Middle frontal gyrus (tissue), 1 donor: Measurements from ENCODE around the gene ARRDC4.
A peak's percentile ranks its signal among the peaks of the same experiment; 100 is the strongest.

Source experiments
- DNase-seq: peaks from one replicate; pipeline ENCODE4 v3.0.0-alpha.2; 2015; ENCODE audit warnings: low spot score; ENCODE audit errors: extremely low spot score

Gene ARRDC4, protein sequence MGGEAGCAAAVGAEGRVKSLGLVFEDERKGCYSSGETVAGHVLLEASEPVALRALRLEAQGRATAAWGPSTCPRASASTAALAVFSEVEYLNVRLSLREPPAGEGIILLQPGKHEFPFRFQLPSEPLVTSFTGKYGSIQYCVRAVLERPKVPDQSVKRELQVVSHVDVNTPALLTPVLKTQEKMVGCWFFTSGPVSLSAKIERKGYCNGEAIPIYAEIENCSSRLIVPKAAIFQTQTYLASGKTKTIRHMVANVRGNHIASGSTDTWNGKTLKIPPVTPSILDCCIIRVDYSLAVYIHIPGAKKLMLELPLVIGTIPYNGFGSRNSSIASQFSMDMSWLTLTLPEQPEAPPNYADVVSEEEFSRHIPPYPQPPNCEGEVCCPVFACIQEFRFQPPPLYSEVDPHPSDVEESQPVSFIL

DNA sequence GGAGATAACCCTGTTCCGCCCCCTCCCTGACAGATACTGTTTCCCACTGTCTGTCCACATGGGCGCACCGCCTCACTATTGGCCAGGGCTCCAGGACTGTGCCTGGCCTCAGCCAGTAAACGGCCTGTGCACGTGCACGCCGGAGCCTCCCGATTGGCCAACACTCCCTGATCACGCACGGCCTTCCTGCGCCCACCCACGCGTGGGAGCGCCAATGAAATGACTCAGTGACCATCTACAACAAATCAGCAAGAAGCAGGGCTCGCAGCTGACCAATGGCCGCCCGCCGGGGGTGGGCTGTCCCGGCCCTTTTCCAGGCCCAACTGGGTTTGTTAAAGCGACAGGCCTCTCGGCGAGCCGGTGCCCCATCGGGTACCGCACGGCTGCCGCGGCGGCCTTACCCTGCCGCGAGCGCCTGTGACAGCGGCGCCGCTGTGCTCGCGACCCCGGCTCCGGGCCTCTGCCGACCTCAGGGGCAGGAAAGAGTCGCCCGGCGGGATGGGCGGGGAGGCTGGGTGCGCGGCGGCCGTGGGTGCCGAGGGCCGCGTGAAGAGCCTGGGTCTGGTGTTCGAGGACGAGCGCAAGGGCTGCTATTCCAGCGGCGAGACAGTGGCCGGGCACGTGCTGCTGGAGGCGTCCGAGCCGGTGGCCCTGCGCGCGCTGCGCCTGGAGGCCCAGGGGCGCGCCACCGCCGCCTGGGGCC is at the start of gene ARRDC4:
TSS of gene ARRDC4 (plus strand) at position 340 of the 703 bp plus-strand sequence. CDS start at position 499, 159 bp downstream.
- peak; percentile 99 for DNase-seq

DNA sequence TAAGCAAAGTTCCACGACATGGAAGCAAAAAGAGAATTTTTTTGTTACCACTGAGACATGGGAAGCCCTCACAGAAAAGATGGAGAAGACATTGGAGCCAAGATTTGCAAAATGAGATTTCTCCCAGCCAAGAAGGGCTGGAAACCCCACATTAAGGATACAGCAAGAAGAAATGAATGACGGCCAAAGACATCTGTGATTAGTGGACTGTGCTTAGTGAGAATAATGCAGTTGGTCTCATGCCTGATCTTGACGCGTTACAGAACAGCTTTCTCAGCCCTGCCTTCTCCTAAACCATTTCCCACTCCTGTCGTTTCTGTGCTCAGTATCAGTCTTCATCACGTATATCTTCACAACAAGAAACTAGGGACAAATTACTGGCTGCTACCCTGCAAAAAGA is 45.8 kb upstream of the ARRDC4 start:
- no peak for DNase-seq

DNA sequence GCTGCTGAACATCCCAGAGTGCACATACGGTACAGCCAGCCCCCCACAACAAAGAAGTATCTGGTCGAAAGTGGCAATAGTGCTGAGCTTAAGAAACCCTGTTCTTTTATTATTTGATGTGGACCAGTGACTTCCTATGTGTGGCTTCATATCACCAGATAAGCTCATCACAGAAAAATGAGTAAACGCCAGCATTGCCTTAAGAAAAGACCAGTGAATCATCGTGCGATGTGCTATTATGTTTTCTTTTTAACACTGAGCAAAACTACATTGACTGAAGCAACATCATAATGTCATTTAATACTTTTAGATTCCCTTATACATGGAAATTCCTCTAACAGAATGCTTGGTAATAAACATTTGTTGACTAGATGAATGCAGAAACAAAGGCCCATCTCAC is 45.2 kb upstream of the ARRDC4 start:
- no peak for DNase-seq

DNA sequence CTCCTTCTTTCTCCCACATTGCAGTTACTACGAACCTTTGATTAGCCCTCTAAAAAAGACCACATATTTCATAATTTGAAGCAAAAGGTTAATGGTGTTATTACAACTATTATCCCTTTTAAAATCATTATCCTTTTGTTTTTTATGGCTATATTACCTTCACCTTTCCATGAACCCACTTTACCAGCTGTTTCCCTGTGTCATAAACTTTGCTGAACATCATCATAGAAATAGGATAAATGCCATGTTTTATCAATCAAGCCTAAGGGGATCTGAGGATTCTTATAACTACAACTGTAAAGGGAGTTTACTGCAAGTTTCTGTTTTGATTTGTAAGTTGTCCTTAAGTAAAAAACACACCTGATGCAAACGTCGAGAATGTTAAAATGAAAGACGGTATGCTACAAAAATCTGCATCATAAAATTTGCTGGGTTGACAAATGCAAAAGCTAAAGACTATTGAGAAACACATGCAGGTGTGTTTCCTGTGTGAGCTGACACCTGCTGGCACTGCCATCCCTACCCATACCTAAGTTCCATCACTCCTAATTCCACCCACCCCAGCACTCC is 39.1 kb upstream of the ARRDC4 start:
- no peak for DNase-seq

DNA sequence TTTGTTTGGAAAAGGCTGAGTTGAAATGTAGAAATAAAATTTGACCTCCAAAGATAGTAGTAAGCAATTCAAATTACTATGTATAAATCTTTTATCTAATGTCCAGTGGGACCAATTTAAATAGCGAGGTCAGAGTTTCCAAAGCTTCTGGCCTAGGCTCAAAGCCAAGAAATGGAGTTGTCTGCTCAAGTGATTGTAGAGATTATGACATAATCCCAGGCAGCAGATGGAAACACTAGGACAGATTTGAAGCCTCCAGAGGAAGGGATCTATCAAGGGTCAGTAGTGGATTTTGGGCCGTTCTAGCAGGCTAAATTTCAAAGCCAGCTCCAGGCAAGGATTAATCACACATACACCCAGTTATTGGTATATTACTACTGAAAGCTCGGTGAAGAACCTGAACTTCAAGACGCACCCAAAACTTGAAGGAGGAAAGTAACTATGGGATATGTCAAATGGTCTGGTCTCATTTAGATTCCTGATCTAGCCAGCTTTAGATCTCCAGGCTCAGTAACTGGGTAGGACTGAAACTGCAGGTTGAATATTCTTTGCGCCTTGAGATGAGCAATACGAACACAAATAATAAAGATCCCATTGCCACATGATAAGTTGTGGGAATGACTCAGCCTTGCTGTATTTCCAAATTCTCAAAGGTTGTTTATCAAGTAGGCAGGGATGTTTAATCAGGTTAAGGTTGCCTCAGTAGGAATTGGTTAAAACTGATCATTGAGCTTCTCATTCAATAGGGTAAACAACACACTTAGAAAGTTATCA is 30.9 kb upstream of the ARRDC4 start:
- no peak for DNase-seq

DNA sequence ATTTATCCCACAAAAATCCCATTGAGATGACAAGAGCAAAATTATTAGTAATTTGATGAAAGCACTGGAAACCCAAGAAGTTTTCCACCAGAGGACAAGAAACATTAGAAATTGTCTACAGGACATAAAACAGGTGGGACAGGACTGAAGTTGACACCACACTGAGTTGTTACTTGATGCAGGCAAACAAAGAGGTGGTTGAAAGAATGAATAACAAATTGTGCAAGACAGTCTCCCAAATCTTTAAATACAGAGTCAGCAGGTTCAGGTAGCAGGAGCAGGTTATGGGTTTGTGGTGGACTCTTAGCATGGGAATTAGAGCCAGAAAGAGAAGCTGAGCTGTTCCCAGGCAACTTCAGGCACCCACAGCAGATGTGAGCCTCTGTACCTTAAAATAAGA is 30.3 kb upstream of the ARRDC4 start:
- no peak for DNase-seq

DNA sequence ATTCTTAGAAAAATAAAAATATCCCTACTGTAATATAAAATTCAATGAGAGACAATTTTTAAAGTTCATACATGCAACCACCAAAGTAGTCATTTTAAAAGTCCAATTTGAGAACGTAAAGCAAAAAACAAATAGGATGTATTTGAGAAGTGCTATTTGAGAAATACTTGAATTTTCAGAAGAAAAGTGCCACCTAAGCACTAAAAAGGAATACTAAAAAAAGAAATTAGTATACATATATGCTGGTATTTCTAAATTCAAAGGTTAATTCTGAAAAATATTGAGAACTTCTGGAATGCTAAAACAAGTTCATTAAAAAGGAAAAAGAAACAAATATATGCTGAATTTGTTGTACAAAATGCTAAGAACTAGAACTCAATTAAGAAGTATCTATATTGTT is 29.2 kb upstream of the ARRDC4 start:
- no peak for DNase-seq

DNA sequence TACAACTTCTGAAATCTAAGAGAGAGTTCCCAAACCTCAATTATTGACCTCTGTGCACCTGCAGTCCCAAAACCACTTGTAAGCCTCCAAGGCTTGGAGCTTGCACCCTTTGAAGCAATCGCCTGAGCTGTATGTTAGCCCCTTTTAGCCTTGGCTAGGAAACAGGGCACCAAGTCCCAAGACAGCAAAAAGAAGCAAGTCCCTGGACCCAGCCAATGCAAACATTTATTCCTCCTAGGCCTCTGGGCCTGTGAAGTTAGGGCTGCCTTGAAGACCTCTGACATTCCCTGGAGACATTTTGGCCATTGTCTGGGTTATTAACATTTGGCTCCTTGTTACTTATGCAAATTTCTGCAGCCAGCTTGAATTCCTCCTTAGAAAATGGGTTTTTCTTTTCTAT is 26.9 kb upstream of the ARRDC4 start:
- no peak for DNase-seq

DNA sequence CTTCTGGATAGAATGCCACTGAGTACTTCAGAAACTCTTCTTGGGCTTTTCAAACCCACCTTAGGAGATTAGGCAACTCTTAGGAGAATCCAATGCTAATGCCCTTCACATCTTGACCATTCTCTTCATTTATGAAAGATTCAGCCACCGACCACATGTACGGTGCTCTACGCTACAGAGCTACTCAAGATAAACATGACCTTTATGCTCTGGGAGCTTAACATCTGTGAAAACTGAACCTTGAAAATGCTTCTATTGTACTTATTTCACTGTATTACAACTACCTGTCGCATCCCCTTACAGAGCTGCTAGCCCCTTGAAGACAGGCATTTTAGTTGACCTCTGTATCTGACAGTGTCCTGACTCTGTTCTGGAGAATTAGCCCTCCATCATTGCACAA is 19.5 kb upstream of the ARRDC4 start:
- DNase-seq, result no peak

DNA sequence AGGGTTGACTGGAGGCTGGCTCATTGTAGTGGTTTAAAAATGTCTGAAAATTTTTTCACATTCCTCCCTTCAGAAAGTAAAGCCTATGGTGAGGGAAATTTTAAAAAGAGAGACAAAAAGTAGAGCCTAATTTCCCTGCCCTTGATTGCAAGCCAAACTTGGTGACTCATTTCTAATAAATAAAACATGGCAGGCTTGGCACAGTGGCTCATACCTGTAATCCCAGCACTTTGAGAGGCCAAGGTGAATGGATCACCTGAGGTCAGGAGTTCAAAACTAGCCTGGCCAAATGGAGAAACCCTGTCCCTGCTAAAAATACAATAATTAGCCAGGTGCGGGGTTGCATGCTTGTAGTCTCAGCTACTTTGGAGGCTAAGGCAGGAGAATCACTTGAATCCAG is 18.9 kb upstream of the ARRDC4 start:
- DNase-seq, result no peak

DNA sequence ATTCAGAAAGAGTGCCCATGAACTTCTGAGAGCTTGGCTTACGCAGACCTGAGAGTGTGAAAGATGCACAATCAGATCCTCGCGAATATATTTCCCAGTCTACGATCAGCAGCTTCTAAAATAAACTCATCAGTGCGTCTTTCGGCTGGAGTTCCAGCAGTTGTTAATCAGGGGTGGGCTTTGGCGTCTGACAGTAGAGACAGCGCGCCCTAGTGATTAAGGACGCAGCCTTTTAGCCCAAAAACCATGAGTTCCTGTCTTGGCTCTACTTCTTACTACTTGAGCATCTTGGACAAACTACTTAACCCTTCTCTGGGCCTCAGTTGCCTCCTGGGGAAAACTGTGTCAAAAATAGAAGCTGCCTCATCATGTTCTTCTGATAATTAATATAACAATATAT is 15.8 kb upstream of the ARRDC4 start:
- DNase-seq, result no peak

DNA sequence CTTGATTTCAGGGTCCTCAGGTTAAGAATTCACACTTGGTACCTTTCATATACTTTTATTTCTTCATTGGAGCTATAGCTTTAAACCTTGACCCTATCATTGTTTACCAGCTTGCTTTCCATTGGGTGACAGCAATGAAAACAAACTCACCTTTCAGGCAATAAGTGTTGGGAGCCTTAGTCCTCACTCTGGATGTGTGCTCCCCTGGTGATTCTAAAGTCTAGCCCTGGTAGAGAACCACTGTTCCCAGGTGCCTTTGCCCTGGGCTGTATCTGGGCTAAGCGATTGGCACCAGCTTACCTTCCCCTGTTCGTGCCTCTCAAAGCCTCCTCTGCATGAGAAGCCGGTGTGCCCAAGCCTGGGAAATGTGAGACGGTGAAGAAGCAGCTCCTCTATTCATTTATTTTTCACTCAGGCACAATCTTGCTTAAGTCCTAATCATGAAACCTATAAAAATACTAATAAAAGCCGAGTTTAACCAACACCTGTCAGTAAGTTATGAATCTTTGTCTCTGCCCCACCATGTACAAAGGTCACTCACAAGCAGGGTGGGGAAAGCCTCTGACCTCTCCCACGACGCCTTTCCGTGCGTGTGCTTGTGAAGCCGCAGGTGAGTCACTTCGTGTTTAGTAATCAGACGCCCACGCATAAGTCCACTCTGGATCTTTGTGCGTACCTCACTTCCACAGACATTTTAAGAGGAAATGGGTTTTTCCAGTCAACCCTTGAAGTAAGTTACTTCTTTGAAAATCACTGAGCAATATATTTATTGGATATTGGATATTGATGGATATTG is 12.8 kb upstream of the ARRDC4 start:
- no peak for DNase-seq

DNA sequence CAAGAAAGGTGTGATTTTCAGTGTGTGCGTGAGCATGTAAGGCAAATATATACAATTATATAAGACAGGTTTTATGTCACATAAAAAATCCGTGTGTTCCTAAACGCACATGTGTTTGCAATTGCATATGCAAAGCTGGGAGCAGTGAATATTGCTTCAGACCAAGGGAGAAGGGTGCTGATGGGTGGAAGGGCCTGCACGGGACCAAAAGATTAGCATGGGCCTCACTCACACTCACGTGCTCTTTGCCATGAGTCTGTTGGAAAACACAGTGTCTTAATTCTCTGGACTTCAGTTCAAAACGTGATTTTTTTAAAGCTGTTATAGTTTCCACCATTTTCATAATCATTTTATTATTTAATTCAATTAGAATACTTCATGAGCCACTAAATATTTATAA is 7.2 kb upstream of the ARRDC4 start:
- DNase-seq, result no peak

DNA sequence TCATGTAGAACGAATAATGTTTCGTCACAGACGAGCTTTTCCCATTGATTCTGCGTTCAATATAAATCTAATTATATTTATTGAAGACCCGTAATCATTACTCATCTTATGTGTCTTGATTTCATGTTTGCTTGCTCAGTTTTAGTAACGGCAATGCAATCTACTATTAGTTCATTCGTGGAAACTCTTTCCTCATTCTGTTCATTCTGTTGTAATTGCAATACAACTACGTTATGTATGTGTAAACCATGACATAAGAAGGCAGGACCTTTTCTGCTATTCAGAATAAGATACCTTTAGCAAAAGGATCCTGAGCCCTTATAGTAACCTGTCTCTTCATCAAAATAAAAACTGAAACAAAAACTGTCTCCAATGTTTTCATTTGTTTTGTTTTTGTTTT is 6.8 kb upstream of the ARRDC4 start:
- no peak for DNase-seq

DNA sequence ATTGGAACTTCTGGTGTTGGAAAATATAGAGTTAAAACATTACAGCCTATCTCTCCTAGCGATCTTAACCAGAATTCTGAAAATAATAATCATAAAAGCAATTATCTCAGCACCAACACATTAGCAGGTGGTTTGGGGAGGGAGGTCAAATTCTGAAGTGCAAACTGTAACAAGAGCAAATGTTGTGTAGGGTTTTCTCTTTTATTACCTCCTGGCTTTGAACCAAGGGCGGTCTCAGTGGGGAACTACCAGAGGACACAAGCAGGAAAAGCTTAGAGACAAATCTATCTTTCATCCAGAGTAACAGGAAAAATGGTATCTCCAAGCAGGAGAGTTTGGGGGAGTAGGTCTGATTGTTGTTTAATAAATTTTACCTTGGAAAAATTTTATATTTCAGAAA is 5.5 kb upstream of the ARRDC4 start:
- no peak for DNase-seq

DNA sequence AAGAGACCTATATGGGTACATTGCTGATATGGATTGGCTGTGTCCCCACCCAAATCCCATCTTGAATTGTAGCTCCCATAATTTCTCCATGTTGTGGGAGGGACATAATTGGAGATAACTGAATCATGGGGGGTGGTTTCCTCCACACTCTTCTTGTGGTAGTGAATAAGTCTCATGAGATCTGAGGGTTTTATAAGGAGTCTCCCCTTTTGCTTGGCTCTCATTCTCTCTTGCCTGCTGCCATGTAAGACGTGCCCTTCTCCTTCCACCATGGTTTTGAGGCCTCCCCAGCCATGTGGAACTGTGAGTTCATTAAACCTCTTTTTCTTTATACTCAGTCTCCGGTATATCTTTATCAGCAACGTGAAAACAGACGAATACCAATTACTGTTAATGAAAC is 5.0 kb upstream of the ARRDC4 start:
- DNase-seq, result no peak

DNA sequence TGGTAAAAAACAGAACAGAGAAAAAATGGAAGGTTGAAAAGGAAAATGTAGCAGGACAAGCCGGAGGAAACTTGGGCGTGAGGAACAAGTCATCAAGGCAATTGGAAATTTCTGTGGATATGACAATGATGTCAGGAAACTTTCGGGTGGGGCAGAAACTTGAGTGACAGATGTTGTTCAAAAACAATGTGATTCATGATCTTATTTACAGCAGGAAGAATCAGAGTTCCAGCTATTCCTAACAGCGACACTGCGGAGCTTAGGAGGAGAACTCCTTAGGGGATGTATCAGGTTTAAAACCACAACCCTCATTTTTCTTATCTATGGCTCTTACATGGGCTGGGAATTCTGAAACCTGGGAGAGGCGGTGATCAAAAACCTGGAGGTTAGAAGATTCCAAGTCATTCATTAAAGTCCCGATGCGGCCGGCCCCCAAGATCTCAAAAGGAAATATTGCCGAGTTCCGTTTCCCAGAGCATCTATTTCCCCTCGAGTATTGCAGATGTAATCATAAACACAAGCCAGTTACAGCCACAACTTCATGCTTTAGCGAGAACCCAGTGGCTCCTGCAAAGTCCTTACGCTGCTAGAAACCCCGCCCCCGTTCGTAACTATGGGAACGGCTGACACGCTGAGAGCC is 659 bp upstream of the ARRDC4 start:
- DNase-seq, result no peak

DNA sequence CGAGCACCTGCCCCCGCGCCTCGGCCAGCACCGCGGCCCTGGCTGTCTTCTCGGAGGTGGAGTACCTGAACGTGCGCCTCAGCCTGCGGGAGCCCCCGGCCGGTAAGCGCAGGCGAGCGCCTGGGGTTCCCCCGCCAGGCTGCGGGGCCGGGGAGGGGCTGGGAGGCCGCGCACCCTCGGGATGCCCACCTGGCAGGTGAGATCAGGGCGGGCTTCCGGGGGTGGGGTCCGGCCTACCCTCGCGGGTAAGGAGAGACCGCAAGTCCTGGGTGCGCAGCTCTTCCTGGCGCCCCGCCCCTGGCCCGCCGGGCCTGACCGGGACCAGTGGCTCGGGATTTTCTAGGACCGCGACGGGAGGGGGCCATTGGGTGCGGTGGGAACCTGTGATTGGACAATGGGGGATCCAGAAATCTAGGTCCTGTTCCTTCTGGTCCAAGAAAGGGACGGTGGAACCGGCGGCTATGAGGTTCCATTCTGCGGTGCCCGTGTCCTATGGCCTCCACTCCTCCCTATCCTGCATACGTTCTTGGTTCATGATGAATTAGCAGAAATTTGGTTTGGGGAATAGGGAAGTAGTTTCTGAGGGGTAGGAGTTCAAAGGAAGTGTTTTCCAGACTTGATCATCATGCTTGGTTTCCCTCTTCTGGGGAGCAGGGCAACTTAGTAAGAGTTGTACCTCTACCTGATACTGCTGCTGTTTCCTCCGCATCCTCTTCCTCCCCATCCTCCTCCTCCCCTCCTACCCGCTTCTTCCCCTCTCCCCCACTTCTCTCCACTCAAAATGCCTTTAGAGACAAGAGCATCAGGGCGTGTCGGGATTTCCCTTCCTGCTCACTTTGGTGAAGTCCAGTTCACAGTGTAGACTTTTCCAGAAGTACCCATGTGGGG is 808 bp downstream of the ARRDC4 start:
- no peak for DNase-seq

DNA sequence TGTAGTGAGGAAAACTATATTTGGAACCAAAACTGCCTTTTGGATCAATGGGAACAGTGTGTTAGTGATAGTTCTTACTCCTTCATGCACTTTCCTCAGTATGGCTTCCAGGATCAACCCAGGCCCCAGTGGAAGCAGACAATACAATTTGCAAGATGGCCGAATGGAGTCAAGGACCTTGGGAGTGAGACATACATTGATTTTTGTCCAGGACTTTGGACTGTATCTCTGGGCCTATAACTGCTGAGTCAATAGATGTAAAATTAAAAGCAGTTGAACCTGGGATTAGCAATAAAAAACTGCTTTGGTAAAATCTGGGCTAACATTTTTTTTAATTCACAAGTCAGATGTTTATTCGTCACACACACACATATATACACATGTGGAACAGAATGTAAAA is 1.8 kb downstream of the ARRDC4 start:
- no peak for DNase-seq

DNA sequence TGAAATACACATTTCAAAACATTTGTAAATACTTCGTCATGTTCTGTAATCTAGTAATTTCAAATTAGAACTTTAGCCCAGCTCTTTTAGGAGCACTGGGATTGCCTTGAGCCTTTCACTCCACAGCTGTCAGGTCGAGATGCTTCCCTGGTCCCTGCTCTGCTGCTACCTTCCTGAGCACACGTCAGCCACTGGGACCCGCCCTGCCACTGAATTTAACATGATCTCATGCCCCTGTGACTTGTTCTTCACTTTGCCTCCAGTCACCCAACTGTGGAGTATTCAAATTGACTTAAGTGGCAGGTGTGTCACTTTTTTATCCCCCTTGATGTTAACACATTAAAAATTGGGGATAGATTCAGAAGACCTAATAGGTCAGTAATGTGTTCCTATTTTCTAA is 3.3 kb downstream of the ARRDC4 start:
- DNase-seq, result no peak
